Ovary (tissue), 9 donors: ENCODE data around the gene MAGI1. TPM values are rescaled to one million over a fixed set of nuclear protein-coding genes. Genes with fewer than 3 reads are reported as not detected.

Experiments used
- DNase-seq, 5 donors: peaks; one replicate each; pipeline ENCODE4 v3.0.0-alpha.2; 2019 to 2020
- H3K27ac ChIP-seq, 2 donors: fragments of 200-600 bp; one replicate each; pipeline versions ENCODE4 v1.5.1 to v1.8.0; 2019 to 2022
- H3K27me3 ChIP-seq: fragments of 200-600 bp; one replicate; pipeline ENCODE4 v1.8.0; 2022
- H3K36me3 ChIP-seq: fragments of 200-600 bp; sonication (generic); one replicate; pipeline ENCODE4 v1.5.1; 2019
- H3K4me1 ChIP-seq: one replicate; pipeline ENCODE4 v1.8.1; 2013; ENCODE audit warnings: mild to moderate bottlenecking, moderate library complexity; ENCODE audit not compliant: insufficient read depth
- H3K4me3 ChIP-seq: fragments of 200-600 bp; sonication (generic); one replicate; pipeline ENCODE4 v1.5.1; 2017
- H3K9me3 ChIP-seq, 2 donors: fragments of 200-600 bp in 1 of 2; sonication (generic) in 1 of 2; one replicate each; pipeline versions ENCODE4 v1.5.1 to v1.8.1; 2013 to 2019; ENCODE audit warnings: mild to moderate bottlenecking in 1 of 2, moderate library complexity in 1 of 2
- CTCF ChIP-seq, 3 donors: fragments of 450-650 bp in 2 of 3; fragments of 200-600 bp in 1 of 3; IDR thresholded peaks; one replicate each; pipeline versions ENCODE4 v1.5.1 to v1.8.0; 2016 to 2022; ENCODE audit warnings: antibody characterized with exemption in 3 of 3, mild to moderate bottlenecking in 1 of 3
- EP300 ChIP-seq: sonication (generic); formaldehyde crosslinking; IDR thresholded peaks from one replicate; pipeline ENCODE4 v1.6.1; 2017; ENCODE audit warnings: antibody characterized with exemption
- POLR2A ChIP-seq: fragments of 450-650 bp; IDR thresholded peaks from one replicate; pipeline ENCODE4 v1.6.1; 2017; ENCODE audit warnings: antibody characterized with exemption, mild to moderate bottlenecking, moderate library complexity
- WGBS, 3 donors: extraction: QIAGEN DNeasy Blood & Tissue Kit in 1 of 3; methylation state at CpG; one replicate each; pipeline versions ENCODE4 v1.1.5 to v1.1.7; 2013 to 2017; 5-methylcytosine and 5-hydroxymethylcytosine counted together
- intact Hi-C, 4 donors: fragments of 100-400 bp; cut with DNase I; formaldehyde crosslinking; loops; one replicate each; pipeline versions ENCODE4 v1.11.0 to v1.15.1; 2022 to 2023
- polyA plus RNA-seq, 2 donors: library from polyadenylated mRNA; stranded (reverse); fragments of 200-250 nt in 1 of 2; fragments of 350-450 nt in 1 of 2; fragmentation: Illumina TruSeq in 1 of 2; extraction: RNeasy Lipid Tissue Mini Kit (QIAGEN cat#74804) in 1 of 2; gene quantifications; one replicate each; pipeline ENCODE4 v1.2.3, GENCODE V29; 2013 to 2014
- total RNA-seq, 7 donors: library from RNA; depleted of rRNA in 2 of 7; stranded (reverse); fragments of >200 nt in 2 of 7; fragmentation: NEBNext Ultra II Directional in 3 of 7; extraction: Animal tissue kit (Norgen Biotek cat#: 25700) in 3 of 7; gene quantifications; one replicate each; pipeline versions ENCODE4 v1.1.0 to v1.2.4, GENCODE V29; 2016 to 2023
- donor health status: DM: no; HTN: no; CAD: no; lungs with moderate emphysema.
- donor health status: DM: no; HTN: no; CAD: no.
- donor health status: Bipolar disorder and iron deficiency.
- donor health status: DM: yes; HTN: yes; CAD: no.
- donor health status: DM: no; HTN: no; CAD: no.
- donor health status: DM: yes; HTN: yes; CAD: no.

MAGI1 gene
- total and polyA plus RNA-seq, 9 donors, result 5.5 to 35.7 (median 8.7) TPM

GRCh38 chr3:65587650-65588439, 450.9 kb downstream of the MAGI1 start:
- WGBS, 3 donors, result 89 to 96% (median 95%) methylated on average over 12 of the region's 12 CpGs
- Histone ChIP-seq H3K36me3 (no peaks in the 10 kb centered on the region), H3K27ac (no peak overlapping the region), H3K9me3 (no peaks in the 10 kb centered on the region), H3K27me3 (no peaks in the 10 kb centered on the region), H3K4me3 (no peak overlapping the region), H3K4me1 (no peaks in the 10 kb centered on the region)
- TF ChIP-seq CTCF (IDR thresholded peaks at IDR 0.05) (no peak), EP300 (no peak)
- intact Hi-C loops, result no loop called here
- DNase-seq, result no peak

DNA sequence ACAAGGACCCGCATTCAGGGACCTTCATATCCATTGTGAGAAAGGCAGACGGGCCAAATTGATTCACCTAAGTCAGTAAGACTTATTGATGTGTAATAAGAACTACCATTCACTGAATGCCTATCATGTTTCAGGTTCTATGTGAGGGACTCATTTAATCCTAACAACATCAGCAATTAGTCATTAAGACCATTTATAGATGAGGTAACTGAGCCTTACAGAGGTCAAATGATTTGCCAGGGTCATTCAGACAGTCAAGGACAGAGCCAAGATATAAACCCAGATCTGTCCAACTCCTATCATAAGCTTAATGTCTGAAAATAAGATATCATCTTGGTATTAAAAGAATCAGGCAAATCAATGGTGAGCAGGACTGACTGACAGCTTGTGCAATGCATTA, 453.8 kb downstream of the MAGI1 start:
- TF ChIP-seq POLR2A (no peak), CTCF (IDR thresholded peaks at IDR 0.05) (no peak), EP300 (no peak)
- Histone ChIP-seq H3K4me1 (no peaks in the 10 kb centered on the region), H3K4me3 (no peak overlapping the region), H3K36me3 (no peaks in the 10 kb centered on the region), H3K9me3 (no peaks in the 10 kb centered on the region), H3K27me3 (no peaks in the 10 kb centered on the region), H3K27ac (no peak overlapping the region)
- 96 to 100% (median 98%) methylated on average over 2 of the region's 2 CpGs for WGBS, 3 donors
- no peak for DNase-seq
- intact Hi-C loops, result no loop called here

- no peak overlapping the region for H3K4me3 ChIP-seq
- DNase-seq, result no peak
Observed at GRCh38 chr3:65584002-65584401, 454.7 kb downstream of the MAGI1 start.

GRCh38 chr3:65583188-65583587, 455.5 kb downstream of the MAGI1 start:
- Histone ChIP-seq H3K9me3 (no peaks in the 10 kb centered on the region), H3K27ac (no peak overlapping the region), H3K4me3 (no peak overlapping the region), H3K4me1 (no peaks in the 10 kb centered on the region), H3K27me3 (no peaks in the 10 kb centered on the region), H3K36me3 (no peaks in the 10 kb centered on the region)
- intact Hi-C loops, result no loop called here
- DNase-seq, result no peak
- 97 to 100% (median 97%) methylated on average over 1 of the region's 1 CpG for WGBS, 3 donors
- TF ChIP-seq CTCF (IDR thresholded peaks at IDR 0.05), result no peak
- no peak for TF ChIP-seq POLR2A
- no peak for TF ChIP-seq EP300

More at GRCh38 chr3:65584002-65584401, 454.7 kb downstream of the MAGI1 start:
- no peak overlapping the region for H3K27ac ChIP-seq
- intact Hi-C loops, result no loop called here
- no peak for TF ChIP-seq CTCF (IDR thresholded peaks at IDR 0.05)
- TF ChIP-seq POLR2A, result no peak
- TF ChIP-seq EP300, result no peak
- no peaks in the 10 kb centered on the region for H3K27me3 ChIP-seq
- no peaks in the 10 kb centered on the region for H3K36me3 ChIP-seq
- H3K9me3 ChIP-seq, result no peaks in the 10 kb centered on the region
- H3K4me1 ChIP-seq, result no peaks in the 10 kb centered on the region
